ENCODE measurements around the gene KCTD20. TPM values are rescaled to one million over a fixed set of nuclear protein-coding genes. Genes with fewer than 3 reads are reported as not detected.

The KCTD20 gene
- total and polyA plus RNA-seq, 2 of the 13 experiments (the other 11 are each of a cell fraction or from before 2014, with no cell fraction given), result 52.7 to 67.1 TPM

GRCh38 chr6:36441307-36441894, 1.4 kb upstream of the KCTD20 start (continued):
- no peak for TF ChIP-seq MTERF4 (CRISPR knock-in tag; IDR thresholded peaks at IDR 0.05)
- no peak for TF ChIP-seq PAX8 (CRISPR knock-in tag; IDR thresholded peaks at IDR 0.05; ENCODE audit: borderline replicate concordance)
- no peak for TF ChIP-seq ZFP37 (CRISPR knock-in tag; IDR thresholded peaks at IDR 0.05; ENCODE audit: borderline replicate concordance)
- 0 out of 2 replicates have a peak, but pooled peaks have one; percentile 12 for TF ChIP-seq AHDC1 (CRISPR knock-in tag; IDR thresholded peaks at IDR 0.05; ENCODE audit: borderline replicate concordance)
- TF ChIP-seq ZNF354B (CRISPR knock-in tag; IDR thresholded peaks at IDR 0.05), result no peak
- no peak for TF ChIP-seq TBX3 (IDR thresholded peaks at IDR 0.05; ENCODE audit: borderline replicate concordance)
- TF ChIP-seq NKX3-1 (CRISPR knock-in tag; IDR thresholded peaks at IDR 0.05), result 0 out of 2 replicates have a peak, but pooled peaks have one; percentile 33
- TF ChIP-seq NCOA1 (CRISPR knock-in tag; IDR thresholded peaks at IDR 0.05), result no peak
- TF ChIP-seq ZNF737 (CRISPR knock-in tag; IDR thresholded peaks at IDR 0.05; ENCODE audit: borderline replicate concordance), result no peak
- no peak for TF ChIP-seq LCORL (IDR thresholded peaks at IDR 0.05)
- TF ChIP-seq LCORL (CRISPR knock-in tag; IDR thresholded peaks at IDR 0.05), result peak; percentile 53; the same call in 1 of the 2 replicates
- peak; percentile 39; the same call in 1 of the 2 replicates for TF ChIP-seq RXRA (CRISPR knock-in tag; IDR thresholded peaks at IDR 0.05)
- no peak for TF ChIP-seq ZNF776 (CRISPR knock-in tag; IDR thresholded peaks at IDR 0.05)
- TF ChIP-seq SMAD1 (CRISPR knock-in tag; IDR thresholded peaks at IDR 0.05; ENCODE audit: borderline replicate concordance, low read depth), result no peak
- no peak for TF ChIP-seq ZNF296 (CRISPR knock-in tag; conservative IDR thresholded peaks at IDR 0.05)
- TF ChIP-seq JDP2 (CRISPR knock-in tag; IDR thresholded peaks at IDR 0.05; ENCODE audit: borderline replicate concordance), result no peak
- no peak for TF ChIP-seq ZNF629 (CRISPR knock-in tag; conservative IDR thresholded peaks at IDR 0.05)
- TF ChIP-seq ZNF816 (CRISPR knock-in tag; IDR thresholded peaks at IDR 0.05; ENCODE audit: borderline replicate concordance), result no peak
- TF ChIP-seq ZNF33A (CRISPR knock-in tag; IDR thresholded peaks at IDR 0.05; ENCODE audit: borderline replicate concordance), result no peak
- no peak for TF ChIP-seq MTA3 (CRISPR knock-in tag; IDR thresholded peaks at IDR 0.05)
- no peak for TF ChIP-seq TEAD2 (CRISPR knock-in tag; IDR thresholded peaks at IDR 0.05)
- no peak for TF ChIP-seq RBM39 (IDR thresholded peaks at IDR 0.05; ENCODE audit: low read depth, low read length, poor library complexity, severe bottlenecking)
- no peak for TF ChIP-seq BORCS8-MEF2B (CRISPR knock-in tag; IDR thresholded peaks at IDR 0.05)
- peak; percentile 43; the same call in 1 of the 2 replicates for TF ChIP-seq RFX1 (IDR thresholded peaks at IDR 0.05)
- peak; percentile 78 for TF ChIP-seq FOXK1 (CRISPR knock-in tag; IDR thresholded peaks at IDR 0.05; ENCODE audit: borderline replicate concordance, low read depth)

All from HepG2 (cell line).